Amniotic epithelial cell (primary cell): ENCODE data around the gene CALML4.
A peak's percentile ranks its signal among the peaks of the same experiment; 100 is the strongest.
"Not testable (repeated sequence)": the region's sequence is repeated elsewhere in the genome, so short reads cannot be mapped to it uniquely, and the experiment has no call there.

ENCODE experiments used
- DNase-seq: peaks from one replicate; pipeline ENCODE4 v3.0.0-alpha.2; 2010; ENCODE audit warnings: low read depth

Gene CALML4

GRCh38 chr15:68190048-68190447 lies 15.1 kb downstream of the CALML4 start:
- DNase-seq = no peak

GRCh38 chr15:68188647-68189046 lies 16.5 kb downstream of the CALML4 start:
- DNase-seq = no peak

- DNase-seq = peak; percentile 65
These were observed 17.6 kb downstream of the CALML4 start for GRCh38 chr15:68187559-68187958.

GRCh38 chr15:68186671-68187397 lies 18.3 kb downstream of the CALML4 start:
- DNase-seq = peak; percentile 78

- DNase-seq = no peak
These were observed 20.3 kb downstream of the CALML4 start for GRCh38 chr15:68184616-68185480.

GRCh38 chr15:68183616-68184315 lies 21.4 kb downstream of the CALML4 start:
- peak; percentile 87 for DNase-seq

GRCh38 chr15:68177742-68178141 lies 27.4 kb downstream of the CALML4 start:
- peak; percentile 85 for DNase-seq

GRCh38 chr15:68176601-68177000 lies 28.5 kb downstream of the CALML4 start:
- DNase-seq = peak; percentile 33

GRCh38 chr15:68175526-68175925 lies 29.6 kb downstream of the CALML4 start:
- DNase-seq = no peak

- no peak for DNase-seq
These were observed 32.0 kb downstream of the CALML4 start for GRCh38 chr15:68173119-68173518.

GRCh38 chr15:68172037-68172436 lies 33.1 kb downstream of the CALML4 start:
- not testable (repeated sequence) for DNase-seq

GRCh38 chr15:68166847-68167246 lies 38.3 kb downstream of the CALML4 start:
- no peak for DNase-seq

- no peak for DNase-seq
These were observed 41.9 kb downstream of the CALML4 start for GRCh38 chr15:68163191-68163590.

GRCh38 chr15:68158046-68158628 lies 47.0 kb downstream of the CALML4 start:
- peak; percentile 12 for DNase-seq

- no peak for DNase-seq
These were observed 48.1 kb downstream of the CALML4 start for GRCh38 chr15:68157074-68157473.

GRCh38 chr15:68154923-68155559 lies 50.1 kb downstream of the CALML4 start:
- peak; percentile 74 for DNase-seq

GRCh38 chr15:68152342-68152741 lies 52.8 kb downstream of the CALML4 start:
- DNase-seq = no peak

GRCh38 chr15:68151277-68151676 lies 53.9 kb downstream of the CALML4 start:
- peak; percentile 33 for DNase-seq

GRCh38 chr15:68150187-68150586 lies 54.9 kb downstream of the CALML4 start:
- DNase-seq = no peak

- DNase-seq = no peak
These were observed 56.1 kb downstream of the CALML4 start for GRCh38 chr15:68149059-68149458.

GRCh38 chr15:68148039-68148438 lies 57.1 kb downstream of the CALML4 start:
- no peak for DNase-seq

- no peak for DNase-seq
These were observed 59.4 kb downstream of the CALML4 start for GRCh38 chr15:68145706-68146105.
